Activated CD4-positive, alpha-beta T cell treated with anti-CD3 and anti-CD28 coated beads, Interleukin-2, amount 50 U/mL, for 16 hours (primary cell): Measurements from ENCODE around the gene MYCBP.
"Not testable (repeated sequence)": the region's sequence is repeated elsewhere in the genome, so short reads cannot be mapped to it uniquely, and the experiment has no call there.

Experiments
- DNase-seq: peaks from one replicate; pipeline ENCODE4 v3.0.0-alpha.2; 2020

Gene MYCBP

GRCh38 chr1:38865112-38865715 lies 7.9 kb downstream of the MYCBP start:
- DNase-seq: no peak

- no peak for DNase-seq
Observed at GRCh38 chr1:38860454-38860795, 12.7 kb downstream of the MYCBP start.

- peak; percentile 99 for DNase-seq
Observed at GRCh38 chr1:38859561-38860453, 13.3 kb downstream of the MYCBP start, which contains the start of gene RRAGC. Gene RRAGC, minus strand, starts transcription at chr1:38859772. Its CDS starts 126 bp downstream, at chr1:38859646.

- peak; percentile 59 for DNase-seq
Observed at GRCh38 chr1:38858833-38859560, 14.2 kb downstream of the MYCBP start.

- DNase-seq: peak; percentile 86
Observed at GRCh38 chr1:38852780-38853179, 20.4 kb downstream of the MYCBP start.

GRCh38 chr1:38848071-38848470 lies 25.1 kb downstream of the MYCBP start:
- DNase-seq: no peak

GRCh38 chr1:38846210-38846609 lies 26.9 kb downstream of the MYCBP start:
- DNase-seq: no peak

GRCh38 chr1:38845088-38845487 lies 28.1 kb downstream of the MYCBP start:
- DNase-seq: not testable (repeated sequence)

- DNase-seq: no peak
Observed at GRCh38 chr1:38840281-38840680, 32.9 kb downstream of the MYCBP start.

GRCh38 chr1:38839363-38839762 lies 33.8 kb downstream of the MYCBP start:
- no peak for DNase-seq

GRCh38 chr1:38836316-38836715 lies 36.8 kb downstream of the MYCBP start:
- DNase-seq: not testable (repeated sequence)

- peak; percentile 78 for DNase-seq
Observed at GRCh38 chr1:38834937-38835827, 38.0 kb downstream of the MYCBP start.

GRCh38 chr1:38834221-38834782 lies 38.8 kb downstream of the MYCBP start:
- no peak for DNase-seq

- DNase-seq: no peak
Observed at GRCh38 chr1:38833146-38833545, 40.0 kb downstream of the MYCBP start.

GRCh38 chr1:38832370-38832734 lies 40.8 kb downstream of the MYCBP start:
- no peak for DNase-seq

GRCh38 chr1:38831731-38832369 lies 41.3 kb downstream of the MYCBP start:
- no peak for DNase-seq

GRCh38 chr1:38829368-38829767 lies 43.8 kb downstream of the MYCBP start:
- DNase-seq: no peak

- no peak for DNase-seq
Observed at GRCh38 chr1:38827318-38827717, 45.8 kb downstream of the MYCBP start.

- DNase-seq: no peak
Observed at GRCh38 chr1:38826886-38827285, 46.3 kb downstream of the MYCBP start.

- DNase-seq: no peak
Observed at GRCh38 chr1:38826262-38826661, 46.9 kb downstream of the MYCBP start.

GRCh38 chr1:38820860-38821259 lies 52.3 kb downstream of the MYCBP start:
- DNase-seq: no peak

- no peak for DNase-seq
Observed at GRCh38 chr1:38819516-38819915, 53.6 kb downstream of the MYCBP start.
